ENCODE results near the gene CYTIP. TPM values are rescaled to one million over a fixed set of nuclear protein-coding genes. Genes with fewer than 3 reads are reported as not detected.
A peak's percentile ranks its signal among the peaks of the same experiment; 100 is the strongest.

Gene CYTIP
- polyA plus RNA-seq, 1 of the 3 experiments (the other 2 are of a cell fraction), result not detected

- 0 out of 2 replicates have a peak, but pooled peaks have one; percentile 12 for TF ChIP-seq FOXJ3 (CRISPR knock-in tag; IDR thresholded peaks at IDR 0.05)
- no peak for TF ChIP-seq FOXM1 (IDR thresholded peaks at IDR 0.05; ENCODE audit: low read depth)
- TF ChIP-seq, protein P1, sequence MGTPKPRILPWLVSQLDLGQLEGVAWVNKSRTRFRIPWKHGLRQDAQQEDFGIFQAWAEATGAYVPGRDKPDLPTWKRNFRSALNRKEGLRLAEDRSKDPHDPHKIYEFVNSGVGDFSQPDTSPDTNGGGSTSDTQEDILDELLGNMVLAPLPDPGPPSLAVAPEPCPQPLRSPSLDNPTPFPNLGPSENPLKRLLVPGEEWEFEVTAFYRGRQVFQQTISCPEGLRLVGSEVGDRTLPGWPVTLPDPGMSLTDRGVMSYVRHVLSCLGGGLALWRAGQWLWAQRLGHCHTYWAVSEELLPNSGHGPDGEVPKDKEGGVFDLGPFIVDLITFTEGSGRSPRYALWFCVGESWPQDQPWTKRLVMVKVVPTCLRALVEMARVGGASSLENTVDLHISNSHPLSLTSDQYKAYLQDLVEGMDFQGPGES (IDR thresholded peaks at IDR 0.05; ENCODE audit: low read depth, low read length), result no peak
- no peak for TF ChIP-seq RAD21 (IDR thresholded peaks at IDR 0.05; ENCODE audit: low read length)
- TF ChIP-seq RFX5 (IDR thresholded peaks at IDR 0.05; ENCODE audit: low read length), result no peak
- TF ChIP-seq SIN3A (IDR thresholded peaks at IDR 0.05; ENCODE audit: borderline replicate concordance, low read depth, low read length), result no peak
- no peak for TF ChIP-seq RXRA (IDR thresholded peaks at IDR 0.05; ENCODE audit: borderline replicate concordance, low read depth)
- TF ChIP-seq TCF12 (IDR thresholded peaks at IDR 0.05), result peak; percentile 33; the same call in 1 of the 2 replicates
- no peak for TF ChIP-seq YY1 (IDR thresholded peaks at IDR 0.05; ENCODE audit: low read depth)
- TF ChIP-seq USF2 (IDR thresholded peaks at IDR 0.05; ENCODE audit: borderline replicate concordance, low read depth, low read length), result no peak
Measured at GRCh38 chr2:157438863-157439823, 4.7 kb downstream of the CYTIP start (continued).

DNA sequence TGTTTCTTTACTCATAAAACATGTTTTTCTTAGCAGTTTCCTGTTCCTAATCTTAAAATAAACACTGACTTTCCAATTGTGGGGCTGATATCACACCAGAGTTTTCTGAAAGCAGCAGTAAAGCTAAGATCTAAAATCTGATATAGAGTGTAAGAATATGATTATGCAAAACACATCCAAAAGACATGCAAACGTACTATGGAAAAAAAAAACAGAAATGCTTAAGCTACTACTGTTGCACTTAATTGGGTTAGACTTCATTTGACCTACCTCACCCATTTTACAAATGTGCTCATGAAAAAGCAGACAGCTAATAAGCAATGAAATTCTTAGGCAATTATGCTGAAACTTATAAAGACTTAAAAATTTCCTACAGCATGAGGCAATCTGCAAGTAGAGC, 10.5 kb downstream of the CYTIP start:
- Histone ChIP-seq H3K4me1 (ENCODE audit: control insufficient read depth in 1 of 2, insufficient read depth in 2 of 2, low read depth in 1 of 2, low read length in 1 of 2) (no peaks in the 10 kb centered on the region), H3K9me2 (no peaks in the 10 kb centered on the region), H3K4me2 (no peak overlapping the region), H4K20me1 (ENCODE audit: insufficient read depth) (no peaks in the 10 kb centered on the region), H3K27me3 (ENCODE audit: insufficient read depth) (no peaks in the 10 kb centered on the region; the same call in 1 of the 2 replicates), H3K79me2 (ENCODE audit: insufficient read depth) (no peaks in the 10 kb centered on the region), H3K27ac (ENCODE audit: low read depth in 2 of 2, low read length in 1 of 2) (no peak overlapping the region), H3F3A (replicated peaks; ENCODE audit: insufficient read depth) (no peaks in the 10 kb centered on the region), H3K4me3 (ENCODE audit: low read depth in 2 of 2, low read length in 1 of 2) (no peak overlapping the region), H3K9ac (no peak overlapping the region), H3K36me3 (replicated peaks in 1 of 2; ENCODE audit: control insufficient read depth in 1 of 2, insufficient read depth in 2 of 2, low read length in 1 of 2) (no peaks in the 10 kb centered on the region), H3K9me3 (no peaks in the 10 kb centered on the region), H2AFZ (ENCODE audit: low read depth) (no peak overlapping the region)
- ChIA-PET POLR2A (no interaction called here), CTCF (interaction anchor here (0.8 to 1.0 kb wide), 2 partner anchors 59 to 106 kb away, joined by 3 read pairs; no protein-coding TSS in a partner anchor)
- no peak for DNase-seq
- TF ChIP-seq NFIC (IDR thresholded peaks at IDR 0.05; ENCODE audit: borderline replicate concordance), result no peak
- TF ChIP-seq, protein P2, sequence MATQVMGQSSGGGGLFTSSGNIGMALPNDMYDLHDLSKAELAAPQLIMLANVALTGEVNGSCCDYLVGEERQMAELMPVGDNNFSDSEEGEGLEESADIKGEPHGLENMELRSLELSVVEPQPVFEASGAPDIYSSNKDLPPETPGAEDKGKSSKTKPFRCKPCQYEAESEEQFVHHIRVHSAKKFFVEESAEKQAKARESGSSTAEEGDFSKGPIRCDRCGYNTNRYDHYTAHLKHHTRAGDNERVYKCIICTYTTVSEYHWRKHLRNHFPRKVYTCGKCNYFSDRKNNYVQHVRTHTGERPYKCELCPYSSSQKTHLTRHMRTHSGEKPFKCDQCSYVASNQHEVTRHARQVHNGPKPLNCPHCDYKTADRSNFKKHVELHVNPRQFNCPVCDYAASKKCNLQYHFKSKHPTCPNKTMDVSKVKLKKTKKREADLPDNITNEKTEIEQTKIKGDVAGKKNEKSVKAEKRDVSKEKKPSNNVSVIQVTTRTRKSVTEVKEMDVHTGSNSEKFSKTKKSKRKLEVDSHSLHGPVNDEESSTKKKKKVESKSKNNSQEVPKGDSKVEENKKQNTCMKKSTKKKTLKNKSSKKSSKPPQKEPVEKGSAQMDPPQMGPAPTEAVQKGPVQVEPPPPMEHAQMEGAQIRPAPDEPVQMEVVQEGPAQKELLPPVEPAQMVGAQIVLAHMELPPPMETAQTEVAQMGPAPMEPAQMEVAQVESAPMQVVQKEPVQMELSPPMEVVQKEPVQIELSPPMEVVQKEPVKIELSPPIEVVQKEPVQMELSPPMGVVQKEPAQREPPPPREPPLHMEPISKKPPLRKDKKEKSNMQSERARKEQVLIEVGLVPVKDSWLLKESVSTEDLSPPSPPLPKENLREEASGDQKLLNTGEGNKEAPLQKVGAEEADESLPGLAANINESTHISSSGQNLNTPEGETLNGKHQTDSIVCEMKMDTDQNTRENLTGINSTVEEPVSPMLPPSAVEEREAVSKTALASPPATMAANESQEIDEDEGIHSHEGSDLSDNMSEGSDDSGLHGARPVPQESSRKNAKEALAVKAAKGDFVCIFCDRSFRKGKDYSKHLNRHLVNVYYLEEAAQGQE (IDR thresholded peaks at IDR 0.05; ENCODE audit: low read depth, low read length), result no peak
- TF ChIP-seq GATA2 (CRISPR knock-in tag; IDR thresholded peaks at IDR 0.05), result no peak
- TF ChIP-seq YY1 (IDR thresholded peaks at IDR 0.05; ENCODE audit: low read depth), result no peak
- no peak for TF ChIP-seq POLR2AphosphoS5 (IDR thresholded peaks at IDR 0.05; ENCODE audit: low read depth, low read length)
- TF ChIP-seq, protein P3, sequence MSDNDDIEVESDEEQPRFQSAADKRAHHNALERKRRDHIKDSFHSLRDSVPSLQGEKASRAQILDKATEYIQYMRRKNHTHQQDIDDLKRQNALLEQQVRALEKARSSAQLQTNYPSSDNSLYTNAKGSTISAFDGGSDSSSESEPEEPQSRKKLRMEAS (IDR thresholded peaks at IDR 0.05; ENCODE audit: low read depth), result no peak
- no peak for TF ChIP-seq TEAD4 (IDR thresholded peaks at IDR 0.05; ENCODE audit: borderline replicate concordance, insufficient read depth)
- no peak for TF ChIP-seq FOXM1 (IDR thresholded peaks at IDR 0.05; ENCODE audit: low read depth)
- no peak for TF ChIP-seq RAD21 (IDR thresholded peaks at IDR 0.05; ENCODE audit: low read length)
- TF ChIP-seq TAF1 (IDR thresholded peaks at IDR 0.05; ENCODE audit: borderline replicate concordance, low read depth, low read length), result no peak
- no peak for TF ChIP-seq NRF1 (IDR thresholded peaks at IDR 0.05; ENCODE audit: low read depth, low read length)
- no peak for TF ChIP-seq MEF2A (IDR thresholded peaks at IDR 0.05; ENCODE audit: borderline replicate concordance, low read depth)
- TF ChIP-seq USF2 (IDR thresholded peaks at IDR 0.05; ENCODE audit: borderline replicate concordance, low read depth, low read length), result no peak
- no peak for TF ChIP-seq GABPA (IDR thresholded peaks at IDR 0.05; ENCODE audit: low read depth)
- TF ChIP-seq, protein P4, sequence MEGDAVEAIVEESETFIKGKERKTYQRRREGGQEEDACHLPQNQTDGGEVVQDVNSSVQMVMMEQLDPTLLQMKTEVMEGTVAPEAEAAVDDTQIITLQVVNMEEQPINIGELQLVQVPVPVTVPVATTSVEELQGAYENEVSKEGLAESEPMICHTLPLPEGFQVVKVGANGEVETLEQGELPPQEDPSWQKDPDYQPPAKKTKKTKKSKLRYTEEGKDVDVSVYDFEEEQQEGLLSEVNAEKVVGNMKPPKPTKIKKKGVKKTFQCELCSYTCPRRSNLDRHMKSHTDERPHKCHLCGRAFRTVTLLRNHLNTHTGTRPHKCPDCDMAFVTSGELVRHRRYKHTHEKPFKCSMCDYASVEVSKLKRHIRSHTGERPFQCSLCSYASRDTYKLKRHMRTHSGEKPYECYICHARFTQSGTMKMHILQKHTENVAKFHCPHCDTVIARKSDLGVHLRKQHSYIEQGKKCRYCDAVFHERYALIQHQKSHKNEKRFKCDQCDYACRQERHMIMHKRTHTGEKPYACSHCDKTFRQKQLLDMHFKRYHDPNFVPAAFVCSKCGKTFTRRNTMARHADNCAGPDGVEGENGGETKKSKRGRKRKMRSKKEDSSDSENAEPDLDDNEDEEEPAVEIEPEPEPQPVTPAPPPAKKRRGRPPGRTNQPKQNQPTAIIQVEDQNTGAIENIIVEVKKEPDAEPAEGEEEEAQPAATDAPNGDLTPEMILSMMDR (IDR thresholded peaks at IDR 0.05), result no peak
- 0% methylated on average over 1 of the region's 1 CpG for WGBS (ENCODE audit: low lambda C conversion rate)

All from SK-N-SH (cell line).